ENCODE data around the gene PNPT1. TPM values are rescaled to one million over a fixed set of nuclear protein-coding genes. Genes with fewer than 3 reads are reported as not detected.

PNPT1 gene
- polyA plus RNA-seq, 1 experiment, result 9.4 TPM

DNA sequence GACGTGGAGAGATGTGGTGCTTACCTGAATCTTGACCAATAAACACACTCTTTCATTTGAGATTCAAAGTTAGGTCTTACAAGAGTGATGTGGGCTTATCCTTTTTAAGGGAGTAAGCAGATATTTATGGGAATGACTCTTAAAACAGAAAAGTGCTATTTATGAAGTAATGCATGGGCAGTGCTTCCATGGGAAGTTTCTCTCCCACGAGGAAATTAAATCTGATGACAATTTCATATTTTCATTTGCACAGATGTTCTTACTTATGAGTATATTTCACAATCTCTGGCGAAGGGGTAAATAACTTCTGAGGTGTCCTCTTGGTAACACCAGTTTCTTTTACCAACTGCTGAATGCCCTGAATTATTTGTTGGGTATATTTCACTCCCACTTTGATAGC, 21.0 kb downstream of the PNPT1 start:
- TF ChIP-seq, protein P1, sequence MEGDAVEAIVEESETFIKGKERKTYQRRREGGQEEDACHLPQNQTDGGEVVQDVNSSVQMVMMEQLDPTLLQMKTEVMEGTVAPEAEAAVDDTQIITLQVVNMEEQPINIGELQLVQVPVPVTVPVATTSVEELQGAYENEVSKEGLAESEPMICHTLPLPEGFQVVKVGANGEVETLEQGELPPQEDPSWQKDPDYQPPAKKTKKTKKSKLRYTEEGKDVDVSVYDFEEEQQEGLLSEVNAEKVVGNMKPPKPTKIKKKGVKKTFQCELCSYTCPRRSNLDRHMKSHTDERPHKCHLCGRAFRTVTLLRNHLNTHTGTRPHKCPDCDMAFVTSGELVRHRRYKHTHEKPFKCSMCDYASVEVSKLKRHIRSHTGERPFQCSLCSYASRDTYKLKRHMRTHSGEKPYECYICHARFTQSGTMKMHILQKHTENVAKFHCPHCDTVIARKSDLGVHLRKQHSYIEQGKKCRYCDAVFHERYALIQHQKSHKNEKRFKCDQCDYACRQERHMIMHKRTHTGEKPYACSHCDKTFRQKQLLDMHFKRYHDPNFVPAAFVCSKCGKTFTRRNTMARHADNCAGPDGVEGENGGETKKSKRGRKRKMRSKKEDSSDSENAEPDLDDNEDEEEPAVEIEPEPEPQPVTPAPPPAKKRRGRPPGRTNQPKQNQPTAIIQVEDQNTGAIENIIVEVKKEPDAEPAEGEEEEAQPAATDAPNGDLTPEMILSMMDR (IDR thresholded peaks at IDR 0.05; ENCODE audit: insufficient read depth, low read depth, low read length), result no peak
- Histone ChIP-seq H3K4me3 (ENCODE audit: low read depth, low read length) (no peak overlapping the region), H3K36me3 (ENCODE audit: control insufficient read depth, insufficient read depth, low read length) (peaks cover 2% of the 10 kb centered on the region; the same call in 1 of the 2 replicates), H3K27me3 (ENCODE audit: control insufficient read depth, insufficient read depth, low read length) (no peaks in the 10 kb centered on the region)
- CTCF ChIA-PET, result no interaction called here
- POLR2A ChIA-PET, result no interaction called here
- no peak for DNase-seq (ENCODE audit: low read depth)

DNA sequence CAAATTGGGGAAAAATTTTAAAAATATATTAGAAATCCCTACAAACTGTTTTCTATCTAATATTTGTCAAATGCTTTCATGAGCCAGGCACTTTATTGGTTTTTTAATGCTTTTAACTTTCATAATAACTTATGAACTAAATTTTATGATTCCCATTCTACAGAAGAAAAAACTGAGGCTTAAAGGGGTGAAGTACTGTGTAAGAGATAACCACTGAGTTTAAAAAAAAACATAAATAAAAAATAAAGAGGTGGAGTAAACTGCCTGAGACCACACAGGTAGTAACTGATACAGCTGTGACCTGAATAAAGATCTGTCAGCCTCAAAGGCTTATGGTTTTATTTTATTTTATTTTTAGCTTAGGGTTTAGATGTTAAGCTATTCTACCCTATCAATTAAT, 24.7 kb downstream of the PNPT1 start:
- no peaks in the 10 kb centered on the region for H3K27me3 ChIP-seq (ENCODE audit: control insufficient read depth, insufficient read depth, low read length)
- POLR2A ChIA-PET, result no interaction called here
- CTCF ChIA-PET, result no interaction called here
- no peak for DNase-seq (ENCODE audit: low read depth)
- TF ChIP-seq, protein P1 (IDR thresholded peaks at IDR 0.05; ENCODE audit: insufficient read depth, low read depth, low read length), result no peak
- H3K36me3 ChIP-seq (ENCODE audit: control insufficient read depth, insufficient read depth, low read length), result peaks cover 2% of the 10 kb centered on the region; the same call in 1 of the 2 replicates
- H3K4me3 ChIP-seq (ENCODE audit: low read depth, low read length), result no peak overlapping the region

DNA sequence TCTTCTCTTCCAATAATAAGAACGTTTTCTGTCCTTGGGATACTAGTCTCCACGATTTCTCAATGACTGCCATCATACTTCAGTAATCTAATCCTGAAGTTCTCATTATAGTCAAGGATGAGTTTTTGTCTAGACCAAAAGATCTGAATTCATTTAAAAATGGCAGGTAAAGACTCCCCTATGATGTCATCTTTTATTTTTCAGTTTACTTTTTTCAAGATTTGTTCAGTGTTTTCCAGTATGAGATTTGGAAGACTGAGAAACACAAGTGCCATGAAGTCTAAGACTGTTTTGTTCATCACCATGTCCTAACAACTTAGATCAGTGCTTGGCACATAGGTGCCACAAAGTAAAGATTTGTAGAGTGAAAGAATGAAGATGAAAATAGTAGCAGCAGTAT, 40.4 kb downstream of the PNPT1 start:
- TF ChIP-seq, protein P1 (IDR thresholded peaks at IDR 0.05; ENCODE audit: insufficient read depth, low read depth, low read length), result no peak
- DNase-seq (ENCODE audit: low read depth), result no peak
- H3K4me3 ChIP-seq (ENCODE audit: low read depth, low read length), result no peak overlapping the region
- no peaks in the 10 kb centered on the region for H3K36me3 ChIP-seq (ENCODE audit: control insufficient read depth, insufficient read depth, low read length)
- POLR2A ChIA-PET, result no interaction called here
- CTCF ChIA-PET, result interaction anchor here (1.1 kb wide), 1 partner anchor 31 kb away, joined by 3 read pairs; no protein-coding TSS in a partner anchor
- H3K27me3 ChIP-seq (ENCODE audit: control insufficient read depth, insufficient read depth, low read length), result no peaks in the 10 kb centered on the region

DNA sequence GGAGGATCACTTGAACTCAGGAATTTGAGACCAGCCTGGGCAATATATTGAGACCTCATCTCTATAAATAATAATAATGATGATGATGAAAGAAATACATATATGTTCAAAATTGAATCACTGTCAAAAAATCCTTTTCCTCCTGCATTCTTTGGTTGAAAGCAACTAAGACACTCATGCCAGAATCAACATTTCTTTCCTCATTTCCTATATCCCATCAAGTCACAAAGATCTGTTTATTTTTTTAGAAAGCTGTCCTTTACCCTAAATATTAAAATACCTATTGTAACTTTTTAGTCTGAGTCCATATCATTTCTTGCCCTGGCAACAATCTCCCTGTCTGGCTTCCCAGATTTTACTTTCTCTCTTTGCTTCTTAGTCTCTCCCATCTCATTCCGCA, 44.4 kb downstream of the PNPT1 start:
- Histone ChIP-seq H3K36me3 (ENCODE audit: control insufficient read depth, insufficient read depth, low read length) (no peaks in the 10 kb centered on the region), H3K4me3 (ENCODE audit: low read depth, low read length) (no peak overlapping the region), H3K27me3 (ENCODE audit: control insufficient read depth, insufficient read depth, low read length) (no peaks in the 10 kb centered on the region)
- ChIA-PET POLR2A (no interaction called here), CTCF (no interaction called here)
- no peak for DNase-seq (ENCODE audit: low read depth)
- TF ChIP-seq, protein P1 (IDR thresholded peaks at IDR 0.05; ENCODE audit: insufficient read depth, low read depth, low read length), result no peak

DNA sequence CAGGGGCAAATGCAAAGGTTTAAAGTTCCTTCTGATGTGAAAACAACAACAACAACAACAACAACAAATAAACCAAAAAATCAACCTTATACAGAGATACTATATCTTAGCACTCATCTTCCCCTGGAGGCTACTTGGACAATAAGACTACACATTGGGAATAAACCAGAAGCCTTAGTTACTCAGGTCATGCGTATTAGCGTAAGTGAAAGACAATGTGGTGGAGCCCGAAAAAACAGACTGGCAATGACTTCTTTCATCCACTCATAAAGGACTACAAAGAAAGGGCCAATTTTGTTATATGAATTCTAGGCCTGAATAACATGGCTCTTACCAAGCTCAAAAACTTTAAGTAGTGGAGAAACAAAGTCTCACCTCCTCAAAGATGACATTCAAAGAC, 56.8 kb downstream of the PNPT1 start:
- DNase-seq (ENCODE audit: low read depth), result no peak
- CTCF ChIA-PET, result interaction anchor here (0.6 kb wide), 1 partner anchor 59 kb away, joined by 3 read pairs; no protein-coding TSS in a partner anchor
- Histone ChIP-seq H3K36me3 (ENCODE audit: control insufficient read depth, insufficient read depth, low read length) (0 out of 2 replicates have a peak, but pooled peaks cover 1% of the 10 kb centered on the region), H3K27me3 (ENCODE audit: control insufficient read depth, insufficient read depth, low read length) (no peaks in the 10 kb centered on the region), H3K4me3 (ENCODE audit: low read depth, low read length) (no peak overlapping the region)
- TF ChIP-seq, protein P1 (IDR thresholded peaks at IDR 0.05; ENCODE audit: insufficient read depth, low read depth, low read length), result no peak
- POLR2A ChIA-PET, result no interaction called here

Measured in BJ (cell line).